Measurements from ENCODE around the gene TBL1X. TPM values are rescaled to one million over a fixed set of nuclear protein-coding genes. Genes with fewer than 3 reads are reported as not detected.

The TBL1X gene
- total and polyA plus RNA-seq, 2 of the 8 experiments (the other 6 are each of a cell fraction or from before 2014, with no cell fraction given) = 13.3 to 25.6 TPM

GRCh38 chrX:9566150-9566621 lies 101.3 kb downstream of the TBL1X start:
- Histone ChIP-seq H4K20me1 (replicated peaks in 1 of 2; ENCODE audit: control insufficient read depth in 1 of 2, insufficient read depth in 2 of 2, low read length in 2 of 2) (peaks cover 0 to 9% of the 10 kb centered on the region in 2 experiments), H3K18ac (ENCODE audit: extremely low read depth, low read length) (no peak overlapping the region), H2AFZ (ENCODE audit: low read length) (no peak overlapping the region), H3K79me1 (ENCODE audit: low read depth, low read length) (peaks cover 9% of the 10 kb centered on the region), H4K8ac (ENCODE audit: extremely low read depth, insufficient read depth, low read length) (no peak overlapping the region), H2BK15ac (ENCODE audit: low read length) (no peak overlapping the region), H3K9ac (replicated peaks in 1 of 4; ENCODE audit: extremely low read depth in 1 of 4, low read depth in 3 of 4, low read length in 3 of 4) (no peak overlapping the region), H3K23me2 (ENCODE audit: low read depth, low read length) (peaks cover 7% of the 10 kb centered on the region; the same call in 1 of the 2 replicates), H3K9me3 (ENCODE audit: insufficient read depth in 2 of 2, low read depth in 1 of 2, low read length in 1 of 2) (no peaks in the 10 kb centered on the region), H3K79me2 (ENCODE audit: control insufficient read depth in 1 of 2, insufficient read depth in 2 of 2, low read length in 2 of 2) (peaks cover 0 to 6% of the 10 kb centered on the region in 2 experiments; a peak in 2 of 4 replicates), H3K14ac (ENCODE audit: insufficient read length) (no peak overlapping the region), H2BK120ac (replicated peaks; ENCODE audit: low read depth, low read length) (no peak overlapping the region), H3K56ac (replicated peaks; ENCODE audit: insufficient read length, low read depth, low read length) (no peak overlapping the region), H3K23ac (ENCODE audit: insufficient read length) (no peak overlapping the region), H3K27me3 (replicated peaks in 1 of 4; ENCODE audit: control insufficient read depth in 3 of 4, extremely low read depth in 1 of 4, insufficient read depth in 3 of 4, low read length in 3 of 4) (no peaks in the 10 kb centered on the region), H4K5ac (ENCODE audit: insufficient read length, low read depth, low read length) (no peak overlapping the region), H3K4me2 (ENCODE audit: insufficient read depth in 1 of 2, low read depth in 2 of 2, low read length in 2 of 2) (no peak overlapping the region), H2BK20ac (ENCODE audit: low read length) (no peak overlapping the region), H3K4me3 (ENCODE audit: extremely low read depth in 1 of 4, insufficient read depth in 2 of 4, low read depth in 3 of 4, low read length in 4 of 4) (no peak overlapping the region), H3K4me1 (replicated peaks in 1 of 4; ENCODE audit: control insufficient read depth in 3 of 4, insufficient read depth in 4 of 4, low read length in 3 of 4) (no peaks in the 10 kb centered on the region; a peak in 1 of 7 replicates), H3K4ac (replicated peaks; ENCODE audit: insufficient read length, low read depth, low read length) (no peak overlapping the region), H3K27ac (ENCODE audit: low read depth, low read length) (no peak overlapping the region), H2BK5ac (ENCODE audit: low read depth, low read length) (no peak overlapping the region), H2AK5ac (ENCODE audit: low read depth, low read length) (no peak overlapping the region), H2BK12ac (ENCODE audit: low read depth, low read length) (no peak overlapping the region), H3K36me3 (ENCODE audit: control insufficient read depth in 2 of 4, insufficient read depth in 4 of 4, low read length in 3 of 4) (no peaks in the 10 kb centered on the region), H4K91ac (replicated peaks; ENCODE audit: insufficient read length, low read length) (no peak overlapping the region)
- CTCF ChIA-PET (ENCODE audit: partially characterized antibody) = no interaction called here
- TF ChIP-seq HDAC6 (IDR thresholded peaks at IDR 0.05; ENCODE audit: low read depth, low read length) (no peak), CTCF (IDR thresholded peaks at IDR 0.05; ENCODE audit: control extremely low read depth in 1 of 3, insufficient read depth in 1 of 3, low read depth in 1 of 3, low read length in 3 of 3) (no peak), FOSL1 (IDR thresholded peaks at IDR 0.05; ENCODE audit: insufficient read depth, low read depth, low read length) (no peak)
- WGBS, 2 experiments (ENCODE audit: extremely low coverage in 1 of 2, insufficient coverage in 1 of 2, insufficient read length in 1 of 2, insufficient replicate concordance in 2 of 2, low coverage in 1 of 2, low lambda C conversion rate in 2 of 2, missing lambda C conversion rate in 1 of 2) = 86% methylated on average over 6 of the region's 6 CpGs; no CpG with 5 or more reads in 1 of the 2 experiments
- POLR2A ChIA-PET (ENCODE audit: partially characterized antibody) = no interaction called here
- FAIRE-seq (no peak), DNase-seq (ENCODE audit: low read depth in 1 of 2, low spot score in 2 of 2) (no peak)

Data from H1 (cell line).